HPDE6-E6E7 (cell line): ENCODE measurements around the gene RAB44.

Experiments
- DNase-seq: peaks from one replicate; pipeline ENCODE4 v3.0.0; 2011; ENCODE audit warnings: missing footprints; ENCODE audit errors: extremely low spot score

RAB44 gene

DNA sequence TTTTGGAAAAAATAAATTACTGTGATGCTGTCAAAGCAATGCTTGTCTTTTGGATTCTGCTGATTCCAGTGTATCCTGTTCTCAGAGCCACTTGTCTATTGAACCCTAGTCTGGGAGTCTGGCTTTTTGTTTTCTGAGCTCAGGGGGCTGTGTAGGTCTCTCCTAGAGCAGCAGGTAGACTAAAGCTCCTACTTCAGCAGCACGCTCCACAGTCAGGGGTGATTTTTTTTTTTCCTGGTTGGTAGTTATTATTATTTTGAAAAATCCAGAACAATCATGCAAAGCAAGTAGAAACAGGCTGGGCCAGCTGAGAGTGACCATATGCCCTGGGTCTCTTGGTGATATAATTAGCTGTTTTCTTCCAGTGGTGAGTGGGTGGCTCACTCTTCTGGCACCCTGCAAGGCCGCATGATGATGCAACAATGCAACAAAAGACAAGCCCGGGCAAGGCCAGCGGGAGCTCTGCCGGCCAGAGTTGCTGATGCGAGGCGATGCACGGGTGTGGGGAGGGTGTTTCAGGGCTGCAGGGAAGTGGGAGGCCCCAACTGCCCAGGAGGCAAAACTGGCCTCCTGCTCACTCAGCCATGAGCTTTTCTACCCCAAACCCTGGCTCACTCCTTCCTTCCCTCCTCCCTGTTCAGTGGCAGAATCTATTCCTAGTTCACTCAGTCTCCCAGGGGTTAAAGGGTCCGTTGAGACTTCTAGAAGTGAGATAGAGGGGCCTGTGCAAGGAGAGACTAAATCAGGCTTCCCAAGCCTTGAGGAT, 30.6 kb upstream of the RAB44 start:
- DNase-seq: peak; percentile 93

DNA sequence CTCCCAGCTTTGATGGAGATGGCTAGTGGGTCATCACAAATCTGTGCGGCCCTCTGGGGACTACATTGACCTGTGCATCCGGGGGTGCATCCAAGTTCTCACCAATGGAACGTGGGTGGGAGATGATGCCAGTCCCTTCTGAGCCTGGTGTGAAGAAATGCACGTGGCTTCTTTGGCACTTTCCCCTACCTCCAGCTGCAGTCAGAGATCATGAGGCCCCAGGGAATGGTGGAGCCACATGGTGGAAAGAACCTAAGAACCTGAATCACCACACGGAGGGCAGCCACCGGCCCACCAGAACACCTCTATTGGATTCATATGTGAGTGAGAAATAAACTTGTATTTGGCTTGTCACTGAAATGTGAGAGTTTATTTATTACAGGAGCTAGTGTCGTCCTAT, 29.0 kb upstream of the RAB44 start:
- no peak for DNase-seq

DNA sequence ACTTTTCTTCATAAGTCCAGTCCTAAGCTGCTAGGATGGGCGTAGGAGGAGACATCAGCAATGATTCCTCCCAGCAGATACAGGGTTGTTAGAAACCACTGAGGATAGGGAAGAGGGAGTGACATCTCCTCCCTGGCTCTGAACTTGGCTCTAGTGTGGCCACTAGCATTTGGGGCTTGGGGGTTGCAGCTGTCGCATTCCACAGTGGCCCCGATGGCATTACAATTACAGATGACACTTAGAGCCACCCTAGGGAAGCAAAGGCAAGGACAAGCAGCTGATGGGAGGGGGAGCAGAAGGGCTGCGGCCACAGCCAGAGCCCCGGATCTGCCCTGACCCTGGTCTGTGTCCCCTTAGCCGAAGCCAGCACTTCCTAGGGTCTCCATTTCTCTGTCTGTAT, 28.6 kb upstream of the RAB44 start:
- DNase-seq: no peak

DNA sequence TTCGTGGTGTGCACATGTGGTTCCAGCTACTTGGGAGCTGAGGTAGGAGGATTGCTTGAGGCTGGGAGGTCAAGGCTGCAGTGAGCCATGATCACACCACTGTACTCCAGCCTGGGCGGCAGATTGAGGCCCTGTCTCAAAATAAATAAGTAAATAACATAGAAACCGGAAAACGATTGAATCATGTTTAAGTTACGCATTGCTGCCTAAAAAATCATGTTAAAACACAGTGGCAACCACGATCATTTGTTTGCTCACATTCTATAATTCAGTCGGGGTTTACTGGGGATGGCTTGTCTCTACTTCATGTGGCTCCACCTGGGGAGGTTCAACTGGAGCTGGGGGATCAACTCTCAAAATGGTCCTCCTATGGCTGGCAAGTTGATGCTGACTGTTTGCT, 27.4 kb upstream of the RAB44 start:
- no peak for DNase-seq

DNA sequence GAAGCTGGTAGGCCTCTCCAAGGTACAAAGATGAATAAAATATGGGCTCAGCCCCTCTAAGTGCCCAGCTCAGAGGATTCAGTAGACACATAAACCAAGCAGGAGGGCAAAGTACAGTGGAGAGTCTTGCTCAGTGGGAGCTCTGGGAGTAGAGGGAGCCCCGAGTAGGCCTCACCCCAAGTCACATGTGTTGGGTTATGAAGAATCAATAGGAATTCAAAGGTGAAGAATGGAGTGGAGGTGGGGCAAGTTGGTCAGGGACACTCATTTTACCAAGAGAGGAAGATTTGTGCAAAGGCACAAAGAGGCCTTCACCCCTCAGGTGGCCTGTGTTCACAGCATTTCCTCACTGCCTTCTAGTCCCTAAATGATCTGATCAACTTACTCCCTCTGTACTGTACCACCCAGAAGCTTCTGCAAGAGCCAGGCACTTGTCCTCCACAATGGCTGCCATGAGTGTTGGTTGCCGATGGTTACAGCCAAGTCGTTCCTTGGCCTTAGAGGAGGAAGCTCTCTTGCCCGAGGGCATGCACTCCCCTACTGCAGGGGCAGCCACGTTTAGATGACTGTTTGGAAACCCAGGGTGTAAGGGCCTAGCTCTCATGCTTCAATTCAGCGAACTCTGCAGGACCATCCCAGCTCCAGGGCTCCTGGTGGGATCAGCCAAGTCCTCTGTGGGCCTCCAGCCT, 25.8 kb upstream of the RAB44 start:
- DNase-seq: no peak

DNA sequence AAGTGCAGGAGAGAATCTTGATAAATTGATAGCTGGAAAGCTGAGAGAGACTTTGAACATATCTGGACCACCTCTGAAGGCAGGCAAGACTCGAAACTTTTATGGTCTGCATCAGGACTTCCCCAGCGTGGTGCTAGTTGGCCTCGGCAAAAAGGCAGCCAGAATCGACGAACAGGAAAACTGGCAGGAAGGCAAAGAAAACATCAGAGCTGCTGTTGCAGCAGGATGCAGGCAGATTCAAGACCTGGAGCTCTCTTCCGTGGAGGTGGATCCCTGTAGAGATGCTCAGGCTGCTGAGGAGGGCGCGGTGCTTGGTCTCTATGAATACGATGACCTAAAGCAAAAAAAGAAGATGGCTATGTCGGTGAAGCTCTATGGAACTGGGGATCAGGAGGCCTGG, 23.7 kb upstream of the RAB44 start:
- DNase-seq: no peak

DNA sequence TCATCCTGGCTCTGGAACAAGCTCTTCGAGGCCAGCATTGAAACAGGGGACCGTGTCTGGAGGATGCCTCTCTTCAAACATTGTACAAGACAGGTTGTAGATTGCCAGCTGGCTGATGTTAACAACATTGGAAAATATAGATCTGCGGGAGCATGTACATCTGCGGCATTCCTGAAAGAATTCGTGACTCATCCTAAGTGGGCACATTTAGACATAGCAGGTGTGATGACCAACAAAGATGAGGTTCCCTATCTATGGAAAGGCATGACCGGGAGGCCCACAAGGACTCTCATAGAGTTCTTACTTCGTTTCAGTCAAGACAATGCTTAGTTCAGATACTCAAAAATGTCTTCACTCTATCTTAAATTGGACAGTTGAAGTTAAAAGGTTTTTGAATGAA, 22.7 kb upstream of the RAB44 start:
- DNase-seq: no peak

DNA sequence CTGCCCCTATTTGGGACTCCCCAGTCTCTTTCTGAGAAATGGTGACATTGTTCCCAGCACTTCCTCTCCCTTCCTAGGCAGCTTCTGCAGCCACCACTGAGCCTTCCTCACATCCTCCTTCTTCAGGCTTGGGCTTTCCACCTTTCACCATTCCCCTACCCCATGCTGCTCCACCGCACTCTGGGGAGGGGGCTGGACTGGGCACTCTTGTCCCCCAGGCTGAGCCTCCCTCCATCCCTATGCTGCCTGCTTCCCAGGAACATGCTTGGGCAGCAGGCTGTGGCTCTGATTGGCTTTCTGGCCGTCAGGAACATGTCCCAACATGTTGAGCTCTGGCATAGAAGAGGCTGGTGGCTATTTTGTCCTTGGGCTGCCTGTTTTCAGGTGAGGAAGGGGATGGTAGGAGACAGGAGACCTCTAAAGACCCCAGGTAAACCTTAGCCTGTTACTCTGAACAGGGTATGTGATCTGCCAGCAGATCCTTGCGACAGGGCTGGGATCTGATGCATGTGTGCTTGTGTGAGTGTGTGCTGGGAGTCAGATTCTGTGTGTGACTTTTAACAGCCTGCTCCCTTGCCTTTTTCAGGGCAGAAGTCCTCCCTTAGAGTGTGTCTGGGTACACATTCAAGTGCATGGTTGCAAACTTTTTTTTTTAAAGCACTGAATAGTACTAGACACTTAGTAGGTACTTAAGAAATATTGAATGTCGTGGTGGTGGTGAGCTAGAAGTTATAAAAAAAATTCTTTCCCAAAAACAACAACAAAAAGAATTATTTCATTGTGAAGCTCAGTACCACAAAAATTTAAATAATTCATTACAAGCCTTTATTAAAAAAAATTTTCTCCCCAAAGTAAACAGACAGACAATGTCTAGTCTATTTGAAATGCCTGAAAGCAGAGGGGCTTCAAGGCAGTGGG, 21.2 kb upstream of the RAB44 start:
- DNase-seq: peak; percentile 58

DNA sequence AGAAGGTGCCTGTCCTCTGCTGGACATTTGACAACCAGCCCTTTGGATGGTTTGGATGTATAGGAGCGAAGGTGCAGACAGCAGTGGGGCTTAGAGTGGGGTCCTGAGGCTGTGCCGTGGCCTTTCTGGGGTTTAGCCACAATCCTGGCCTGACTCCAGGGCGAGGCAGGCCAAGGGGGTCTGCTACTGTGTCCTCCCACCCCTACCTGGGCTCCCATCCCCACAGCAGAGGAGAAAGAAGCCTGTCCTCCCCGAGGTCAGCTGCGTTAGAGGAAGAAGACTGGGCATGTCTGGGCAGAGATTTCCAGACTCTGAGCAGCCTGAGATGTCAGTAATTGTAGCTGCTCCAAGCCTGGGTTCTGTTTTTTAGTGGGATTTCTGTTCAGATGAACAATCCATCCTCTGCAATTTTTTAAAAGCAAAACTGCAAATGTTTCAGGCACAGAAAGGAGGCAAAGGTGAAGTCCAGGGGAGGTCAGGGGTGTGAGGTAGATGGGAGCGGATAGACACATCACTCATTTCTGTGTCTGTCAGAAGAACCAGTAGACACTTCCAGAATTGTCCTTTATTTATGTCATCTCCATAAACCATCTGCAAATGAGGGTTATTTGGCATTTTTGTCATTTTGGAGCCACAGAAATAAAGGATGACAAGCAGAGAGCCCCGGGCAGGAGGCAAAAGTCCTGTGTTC, 20.4 kb upstream of the RAB44 start:
- DNase-seq: peak; percentile 58

DNA sequence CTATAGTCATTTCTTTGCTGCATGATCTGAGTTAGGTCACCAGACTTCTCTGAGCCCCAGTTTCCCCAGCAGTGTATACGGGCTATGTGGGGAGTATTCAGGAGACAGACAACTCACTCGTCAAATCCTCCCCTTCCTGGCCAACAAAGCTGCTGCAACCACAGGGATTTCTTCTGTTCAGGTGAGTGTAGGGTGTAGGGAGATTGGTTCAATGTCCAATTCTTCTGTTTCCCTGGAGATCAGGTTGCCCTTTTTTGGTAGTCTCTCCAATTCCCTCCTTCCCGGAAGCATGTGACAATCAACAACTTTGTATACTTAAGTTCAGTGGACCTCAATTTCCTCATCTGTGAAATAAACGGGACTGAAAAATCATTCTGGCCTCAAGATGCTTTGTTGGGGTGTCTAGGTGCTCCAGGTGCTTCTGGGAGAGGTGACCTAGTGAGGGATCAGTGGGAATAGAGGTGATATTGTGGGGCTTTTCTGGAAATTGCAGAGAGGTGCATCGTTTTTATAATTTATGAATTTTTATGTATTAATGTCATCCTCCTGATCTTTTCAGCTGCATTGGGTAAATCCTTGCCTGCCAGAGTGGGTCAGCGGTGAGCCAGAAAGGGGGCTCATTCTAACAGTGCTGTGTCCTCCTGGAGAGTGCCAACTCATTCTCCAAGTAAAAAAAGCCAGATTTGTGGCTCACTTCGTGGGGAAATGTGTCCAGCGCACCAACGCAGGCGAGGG, 19.7 kb upstream of the RAB44 start:
- no peak for DNase-seq

DNA sequence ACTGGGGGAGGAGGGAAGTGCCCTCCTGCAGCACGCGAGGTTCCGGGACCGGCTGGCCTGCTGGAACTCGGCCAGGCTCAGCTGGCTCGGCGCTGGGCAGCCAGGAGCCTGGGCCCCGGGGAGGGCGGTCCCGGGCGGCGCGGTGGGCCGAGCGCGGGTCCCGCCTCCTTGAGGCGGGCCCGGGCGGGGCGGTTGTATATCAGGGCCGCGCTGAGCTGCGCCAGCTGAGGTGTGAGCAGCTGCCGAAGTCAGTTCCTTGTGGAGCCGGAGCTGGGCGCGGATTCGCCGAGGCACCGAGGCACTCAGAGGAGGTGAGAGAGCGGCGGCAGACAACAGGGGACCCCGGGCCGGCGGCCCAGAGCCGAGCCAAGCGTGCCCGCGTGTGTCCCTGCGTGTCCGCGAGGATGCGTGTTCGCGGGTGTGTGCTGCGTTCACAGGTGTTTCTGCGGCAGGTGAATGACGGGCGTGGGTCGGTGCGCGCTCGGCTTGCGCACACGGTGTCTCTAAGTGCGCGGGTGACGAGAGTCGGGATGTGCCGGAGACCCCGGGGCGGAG, 19.1 kb upstream of the RAB44 start, which contains the start of gene CDKN1A:
CDKN1A (plus strand) TSS at position 227 of the 555 bp plus-strand sequence. CDS start 5,388 bp downstream, outside the sequence.
- peak; percentile 62 for DNase-seq

DNA sequence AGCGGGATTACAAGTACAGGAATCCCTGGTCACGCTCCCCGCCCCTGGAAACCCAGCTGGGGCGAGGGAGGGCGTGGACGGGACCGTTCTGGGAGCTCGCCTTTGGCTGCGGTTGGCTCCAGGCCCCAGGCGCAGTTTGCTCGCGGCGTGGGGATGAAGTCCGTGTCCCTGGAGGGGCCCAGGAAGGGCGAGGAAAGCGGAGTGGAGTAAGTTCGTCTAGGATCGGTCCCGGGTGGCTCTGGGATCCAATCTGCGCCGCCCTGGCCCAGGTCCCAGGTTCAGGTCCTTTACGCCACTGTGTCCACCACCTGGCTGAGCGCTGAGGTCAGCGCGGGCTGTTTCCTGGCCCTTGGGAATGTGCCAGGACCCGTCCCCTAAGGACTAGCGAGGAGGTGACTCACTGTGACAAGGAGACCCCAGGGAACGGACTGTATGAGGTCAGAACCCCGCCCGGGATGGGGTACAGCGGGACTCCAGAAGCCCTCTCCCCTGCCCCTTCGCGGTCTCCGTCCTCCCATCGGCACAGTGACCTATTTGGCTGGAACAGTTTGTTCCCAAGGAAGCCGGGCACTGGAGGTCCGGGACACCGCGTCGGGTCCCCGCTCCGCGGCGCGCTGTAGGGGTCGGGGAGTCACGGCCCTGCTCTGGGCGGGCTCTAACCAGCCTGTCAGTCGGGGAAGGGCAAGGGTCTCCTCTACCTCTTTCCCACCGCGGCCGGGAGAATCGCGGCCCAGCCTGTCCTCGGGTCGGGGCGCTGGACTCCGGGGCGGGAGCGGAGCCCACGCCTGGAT, 18.4 kb upstream of the RAB44 start:
- DNase-seq: no peak

DNA sequence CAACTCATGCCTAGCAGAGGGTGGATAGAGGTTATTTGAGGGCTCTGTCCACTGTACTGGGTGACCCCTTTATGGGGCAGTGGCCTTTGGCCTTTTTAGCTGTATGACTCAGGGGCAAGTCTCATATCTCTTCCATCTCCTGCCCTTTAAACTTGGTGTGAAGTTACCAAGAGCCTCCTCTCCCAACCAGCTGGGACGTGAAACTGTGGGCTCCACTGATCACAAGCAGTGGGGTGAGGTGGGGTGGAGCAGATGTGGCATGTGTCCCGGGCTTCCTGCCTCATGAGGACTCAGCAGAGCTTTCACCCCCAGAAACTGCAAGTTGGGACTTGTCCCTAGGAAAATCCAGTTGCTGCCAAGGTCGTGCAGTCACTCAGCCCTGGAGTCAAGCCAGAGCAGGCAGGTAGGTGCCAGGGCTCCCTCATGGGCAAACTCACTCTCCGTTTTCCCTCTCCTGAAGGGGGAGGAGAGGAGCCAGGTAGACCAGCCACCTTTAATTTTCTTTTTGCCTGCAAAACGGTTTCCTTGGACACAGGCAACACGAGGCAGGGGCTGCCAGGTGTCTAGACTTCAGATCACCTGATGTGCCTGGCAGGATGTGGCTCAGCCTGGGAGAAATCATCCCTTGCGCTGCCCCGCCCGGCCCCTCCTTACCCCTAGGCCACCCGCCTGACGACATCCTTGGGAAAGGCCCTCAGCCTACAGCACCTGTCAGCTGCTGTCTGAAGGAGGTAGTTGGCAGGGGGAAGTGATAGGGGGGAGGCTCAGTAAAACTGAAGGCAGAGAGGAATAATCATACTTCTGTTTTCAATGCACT, 15.1 kb upstream of the RAB44 start:
- peak; percentile 86 for DNase-seq

DNA sequence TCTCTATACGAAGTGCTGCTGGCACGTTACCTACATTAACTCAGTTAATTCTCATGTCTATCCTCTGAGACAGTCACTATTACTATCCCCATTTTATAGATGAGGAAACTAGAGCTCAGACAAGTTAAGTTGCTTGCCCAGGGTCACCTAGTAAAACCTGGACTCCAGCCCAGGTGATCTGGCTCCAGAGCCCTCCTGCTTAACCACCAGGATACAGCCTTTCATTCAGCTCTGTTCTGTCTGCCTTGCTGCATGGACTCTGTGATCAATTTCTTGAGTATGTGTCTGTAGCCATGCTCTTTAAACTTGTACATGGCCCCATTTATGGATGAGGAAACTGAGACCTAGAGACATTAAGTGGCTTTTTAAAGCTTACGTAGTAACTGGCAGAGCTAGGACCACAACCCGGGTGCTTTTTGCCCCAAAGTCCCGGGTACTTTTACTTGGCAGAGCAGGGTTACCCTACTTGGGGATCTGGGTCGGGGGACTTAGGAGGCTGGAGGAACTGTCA, 14.4 kb upstream of the RAB44 start:
- DNase-seq: no peak

DNA sequence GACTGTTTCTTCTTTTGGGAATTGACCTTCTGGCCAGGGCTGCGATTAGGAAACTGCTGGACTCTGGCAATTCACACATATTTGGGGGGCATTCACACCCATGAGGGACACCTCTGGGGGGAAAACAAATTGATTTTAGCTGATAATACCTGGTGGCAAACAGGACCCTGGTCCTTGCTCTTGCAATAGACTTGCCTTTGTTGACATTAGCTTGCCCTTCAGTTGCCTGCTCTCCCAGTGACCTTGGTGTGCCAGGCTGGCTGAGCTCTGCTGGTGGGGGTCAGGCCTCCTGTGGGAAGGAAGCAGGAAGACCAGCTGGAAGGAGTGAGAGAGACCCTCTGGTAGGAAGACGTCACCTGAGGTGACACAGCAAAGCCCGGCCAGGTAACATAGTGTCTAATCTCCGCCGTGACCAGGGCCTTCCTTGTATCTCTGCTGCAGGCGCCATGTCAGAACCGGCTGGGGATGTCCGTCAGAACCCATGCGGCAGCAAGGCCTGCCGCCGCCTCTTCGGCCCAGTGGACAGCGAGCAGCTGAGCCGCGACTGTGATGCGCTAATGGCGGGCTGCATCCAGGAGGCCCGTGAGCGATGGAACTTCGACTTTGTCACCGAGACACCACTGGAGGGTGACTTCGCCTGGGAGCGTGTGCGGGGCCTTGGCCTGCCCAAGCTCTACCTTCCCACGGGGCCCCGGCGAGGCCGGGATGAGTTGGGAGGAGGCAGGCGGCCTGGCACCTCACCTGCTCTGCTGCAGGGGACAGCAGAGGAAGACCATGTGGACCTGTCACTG, 13.8 kb upstream of the RAB44 start:
- DNase-seq: no peak

DNA sequence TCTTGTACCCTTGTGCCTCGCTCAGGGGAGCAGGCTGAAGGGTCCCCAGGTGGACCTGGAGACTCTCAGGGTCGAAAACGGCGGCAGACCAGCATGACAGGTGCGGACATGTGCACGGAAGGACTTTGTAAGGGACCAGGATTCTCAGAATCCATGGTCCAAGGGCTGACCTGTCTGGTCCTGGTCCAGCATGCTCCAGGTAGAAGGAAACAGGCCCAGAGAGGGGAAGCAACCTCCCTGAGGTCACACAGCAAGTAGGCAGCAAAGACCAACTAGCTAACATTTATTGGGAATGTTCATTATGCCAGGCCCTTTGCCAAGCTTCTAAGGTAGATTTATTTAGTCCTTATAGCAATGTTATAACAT, 13.2 kb upstream of the RAB44 start:
- DNase-seq: no peak

DNA sequence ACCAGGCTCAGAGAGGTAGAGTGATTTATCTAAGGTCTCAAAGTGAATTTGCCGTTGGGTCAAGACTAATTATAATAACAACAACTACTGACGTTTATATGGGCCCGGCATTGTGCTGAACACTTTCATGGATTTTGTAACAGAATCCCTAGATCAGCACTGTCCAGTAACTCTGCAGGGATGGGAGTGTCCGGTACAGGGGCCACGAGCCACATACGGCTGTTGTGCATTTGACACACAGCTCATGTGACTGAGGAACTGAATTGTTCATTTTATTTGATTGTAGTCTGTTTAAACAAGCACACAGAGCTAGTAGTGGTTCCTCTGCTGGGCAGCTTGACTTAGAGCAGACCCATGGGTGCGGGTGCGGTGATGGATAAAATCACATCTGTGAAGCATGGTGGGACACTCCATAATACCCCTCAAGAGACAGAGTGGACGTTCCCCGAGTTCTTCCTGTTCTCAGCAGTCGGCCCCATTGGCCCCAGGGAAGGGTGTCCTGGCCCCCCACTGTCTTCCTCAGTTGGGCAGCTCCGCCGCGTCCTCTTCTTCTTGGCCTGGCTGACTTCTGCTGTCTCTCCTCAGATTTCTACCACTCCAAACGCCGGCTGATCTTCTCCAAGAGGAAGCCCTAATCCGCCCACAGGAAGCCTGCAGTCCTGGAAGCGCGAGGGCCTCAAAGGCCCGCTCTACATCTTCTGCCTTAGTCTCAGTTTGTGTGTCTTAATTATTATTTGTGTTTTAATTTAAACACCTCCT, 12.3 kb upstream of the RAB44 start:
- no peak for DNase-seq
